GM21576 (cell line): Measurements from ENCODE around the gene GPC6.

ENCODE experiments used
- ATAC-seq: cut with Tn5 transposase; IDR thresholded peaks from one replicate; pipeline ENCODE4 v1.9.1; 2021; ENCODE audit warnings: mild to moderate bottlenecking, moderate library complexity; ENCODE audit not compliant: unreplicated experiment

Gene GPC6

GRCh38 chr13:94007072-94007471 lies 780.5 kb downstream of the GPC6 start:
- ATAC-seq, result no peak

GRCh38 chr13:94009701-94010100 lies 783.1 kb downstream of the GPC6 start:
- ATAC-seq, result no peak

- no peak for ATAC-seq
Observed at GRCh38 chr13:94014461-94014860, 787.9 kb downstream of the GPC6 start.

GRCh38 chr13:94020426-94020825 lies 793.8 kb downstream of the GPC6 start:
- ATAC-seq, result no peak

GRCh38 chr13:94020833-94021232 lies 794.2 kb downstream of the GPC6 start:
- ATAC-seq, result no peak

- no peak for ATAC-seq
Observed at GRCh38 chr13:94028234-94028633, 801.6 kb downstream of the GPC6 start.

GRCh38 chr13:94028650-94029049 lies 802.0 kb downstream of the GPC6 start:
- no peak for ATAC-seq

- no peak for ATAC-seq
Observed at GRCh38 chr13:94030415-94031119, 804.0 kb downstream of the GPC6 start.

- no peak for ATAC-seq
Observed at GRCh38 chr13:94031609-94032008, 805.0 kb downstream of the GPC6 start.

- ATAC-seq, result no peak
Observed at GRCh38 chr13:94033098-94033497, 806.5 kb downstream of the GPC6 start.

GRCh38 chr13:94033830-94034642 lies 807.4 kb downstream of the GPC6 start:
- ATAC-seq, result no peak

GRCh38 chr13:94050039-94050438 lies 823.4 kb downstream of the GPC6 start:
- no peak for ATAC-seq

GRCh38 chr13:94050686-94051085 lies 824.1 kb downstream of the GPC6 start:
- ATAC-seq, result no peak

GRCh38 chr13:94053986-94054593 lies 827.5 kb downstream of the GPC6 start:
- no peak for ATAC-seq

GRCh38 chr13:94056362-94056990 lies 829.9 kb downstream of the GPC6 start:
- ATAC-seq, result no peak

GRCh38 chr13:94057618-94058186 lies 831.1 kb downstream of the GPC6 start:
- ATAC-seq, result no peak

- ATAC-seq, result no peak
Observed at GRCh38 chr13:94058821-94059360, 832.3 kb downstream of the GPC6 start.

- ATAC-seq, result no peak
Observed at GRCh38 chr13:94061301-94061700, 834.7 kb downstream of the GPC6 start.

GRCh38 chr13:94063096-94063495 lies 836.5 kb downstream of the GPC6 start:
- no peak for ATAC-seq

- ATAC-seq, result no peak
Observed at GRCh38 chr13:94063848-94064247, 837.2 kb downstream of the GPC6 start.

GRCh38 chr13:94065741-94066140 lies 839.1 kb downstream of the GPC6 start:
- ATAC-seq, result no peak
